GM20431 (cell line): Measurements from ENCODE around the gene MFSD6.
"Not testable (repeated sequence)": the region's sequence is repeated elsewhere in the genome, so short reads cannot be mapped to it uniquely, and the experiment has no call there.

Experiments used
- in situ Hi-C: fragments of 300-500 bp; cut with MseI, MboI; formaldehyde crosslinking; loops from one replicate; pipeline ENCODE4 v1.15.0; 2020; ENCODE audit warnings: low sequenced_read_pairs; ENCODE audit not compliant: unreplicated experiment

The MFSD6 gene

DNA sequence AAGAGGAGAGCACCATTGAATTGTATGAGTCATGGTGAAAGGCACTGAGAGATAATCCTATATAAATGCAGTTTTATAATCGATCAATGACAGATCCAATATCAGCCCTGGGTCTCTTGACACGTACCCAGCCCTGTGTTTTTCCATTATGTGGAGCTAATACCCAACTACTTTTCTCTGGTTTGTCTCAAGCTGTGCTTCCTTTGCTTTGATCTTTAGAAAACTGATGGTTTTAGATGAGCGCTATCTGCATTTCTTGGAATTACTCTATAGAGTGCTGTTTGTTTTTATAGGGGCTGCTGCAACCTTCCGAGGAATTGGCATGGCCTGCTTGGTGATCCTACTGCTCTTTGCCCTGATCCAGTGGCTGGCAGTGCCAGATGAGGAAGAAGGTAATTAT is 81.3 kb downstream of the MFSD6 start:
- in situ Hi-C loops, result no loop called here

DNA sequence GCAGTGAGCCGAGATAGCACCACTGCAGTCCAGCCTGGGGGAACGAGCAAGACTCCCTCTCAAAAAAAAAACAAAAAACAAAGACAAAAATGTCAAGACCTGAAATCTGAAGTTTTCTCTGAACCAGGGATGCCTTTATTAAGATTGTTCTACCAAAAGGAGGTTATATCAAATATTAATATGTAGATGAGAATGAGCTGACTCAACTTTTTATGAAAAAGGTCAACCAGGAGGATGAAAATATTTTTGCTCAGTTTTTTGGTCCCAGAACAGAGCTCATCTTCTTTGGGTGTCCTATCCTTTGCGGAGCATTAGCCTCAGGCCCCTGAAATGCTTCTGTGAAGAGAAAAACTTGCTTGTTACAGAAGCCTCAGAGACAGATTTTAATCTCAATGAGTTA is 82.3 kb downstream of the MFSD6 start:
- in situ Hi-C loops, result no loop called here

DNA sequence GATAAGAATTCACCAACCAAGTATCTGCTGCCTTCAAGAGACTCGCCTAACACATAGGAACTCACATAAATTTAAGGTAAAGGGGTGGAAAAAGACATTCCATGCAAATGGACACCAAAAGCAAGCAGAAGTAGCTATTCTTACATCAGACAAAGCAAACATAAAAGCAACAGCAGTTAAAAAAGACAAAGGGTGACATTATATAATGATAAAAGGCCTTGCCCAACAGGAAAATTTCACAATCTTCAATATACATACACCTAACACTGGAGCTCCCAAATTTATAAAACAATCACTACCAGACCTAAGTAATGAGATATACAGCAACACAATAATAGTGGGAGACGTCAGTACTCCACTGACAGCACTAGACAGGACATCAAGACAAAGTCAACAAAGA is 84.9 kb downstream of the MFSD6 start:
- in situ Hi-C loops, result no loop called here

DNA sequence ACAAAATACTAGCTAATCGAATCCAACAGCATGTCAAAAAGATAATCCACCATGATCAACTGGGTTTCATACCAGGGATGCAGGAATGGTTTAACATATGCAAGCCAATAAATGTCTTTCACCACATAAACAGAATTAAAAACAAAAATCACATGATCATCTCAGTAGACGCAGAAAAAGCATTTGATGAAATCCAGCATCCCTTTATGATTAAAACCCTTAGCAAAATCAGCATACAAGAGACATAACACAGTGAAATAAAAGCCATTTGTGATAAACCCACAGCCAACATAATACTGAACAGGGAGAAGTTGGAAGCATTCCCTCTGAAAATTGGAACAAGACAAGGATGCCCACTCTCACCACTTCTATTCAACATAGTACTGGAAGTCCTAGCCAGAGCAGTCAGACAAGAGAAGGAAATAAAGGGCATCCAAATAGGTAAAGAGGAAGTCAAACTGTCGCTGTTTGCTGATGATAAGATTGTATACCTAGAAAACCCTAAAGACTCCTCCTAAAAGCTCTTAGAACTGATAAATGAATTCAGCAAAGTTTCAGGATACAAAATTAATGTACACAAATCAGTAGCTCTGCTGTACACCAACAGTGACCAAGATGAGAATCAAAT is 86.6 kb downstream of the MFSD6 start:
- in situ Hi-C loops, result not testable (repeated sequence)

DNA sequence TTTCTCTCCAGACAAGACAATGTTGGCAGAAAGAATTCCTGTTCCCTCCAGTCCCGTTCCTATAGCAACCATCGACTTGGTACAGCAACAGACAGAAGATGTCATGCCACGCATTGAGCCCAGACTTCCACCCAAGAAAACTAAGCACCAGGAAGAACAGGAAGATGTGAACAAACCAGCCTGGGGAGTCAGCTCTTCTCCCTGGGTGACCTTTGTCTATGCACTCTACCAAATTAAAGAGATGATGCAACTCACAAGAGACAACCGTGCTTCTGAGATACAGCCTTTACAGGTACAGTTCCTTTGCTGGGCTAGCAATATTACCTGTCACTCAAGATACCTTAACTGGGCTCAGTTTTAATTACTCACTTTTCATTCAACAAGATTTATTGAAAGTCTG is 89.3 kb downstream of the MFSD6 start:
- in situ Hi-C loops, result no loop called here

DNA sequence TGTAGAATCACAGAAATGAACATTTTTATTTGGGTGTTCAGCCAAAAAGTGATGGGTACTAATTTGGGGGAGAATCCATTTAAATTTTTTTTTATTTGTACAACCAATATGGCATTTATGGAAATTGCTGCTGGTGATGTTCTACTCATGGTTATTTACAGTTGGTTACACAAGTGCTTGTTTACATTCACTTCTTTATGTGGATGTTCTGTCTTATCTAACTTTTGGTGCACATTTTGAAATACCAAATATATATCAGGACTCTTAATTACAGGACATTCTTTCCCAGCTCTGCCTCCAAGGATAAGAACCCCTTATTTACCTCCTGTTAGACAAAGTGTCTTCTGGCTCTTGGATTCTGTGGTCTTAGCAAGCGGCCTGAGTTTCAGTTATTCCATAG is 91.1 kb downstream of the MFSD6 start:
- in situ Hi-C loops, result no loop called here

DNA sequence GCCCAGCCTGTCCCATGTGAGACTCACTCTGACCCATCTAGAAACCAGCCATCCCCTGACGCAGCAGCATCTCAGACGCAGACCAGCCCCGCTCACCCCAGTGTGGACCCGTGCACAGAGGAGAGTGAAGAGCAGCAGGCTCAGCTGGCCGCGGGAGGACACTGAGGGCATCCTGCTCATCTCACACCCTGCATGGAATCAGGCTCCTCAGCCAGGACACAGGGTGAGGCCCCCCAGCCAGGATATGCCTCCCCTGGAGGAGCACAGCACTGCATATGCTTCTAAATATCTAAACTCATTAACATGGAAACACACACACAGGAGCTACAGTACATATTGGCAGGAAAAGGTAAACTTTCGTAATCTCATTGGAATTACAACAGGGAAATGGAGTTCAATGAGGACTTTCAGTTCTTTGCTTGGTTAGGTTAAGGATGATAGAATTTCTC is 91.9 kb downstream of the MFSD6 start:
- in situ Hi-C loops, result no loop called here

DNA sequence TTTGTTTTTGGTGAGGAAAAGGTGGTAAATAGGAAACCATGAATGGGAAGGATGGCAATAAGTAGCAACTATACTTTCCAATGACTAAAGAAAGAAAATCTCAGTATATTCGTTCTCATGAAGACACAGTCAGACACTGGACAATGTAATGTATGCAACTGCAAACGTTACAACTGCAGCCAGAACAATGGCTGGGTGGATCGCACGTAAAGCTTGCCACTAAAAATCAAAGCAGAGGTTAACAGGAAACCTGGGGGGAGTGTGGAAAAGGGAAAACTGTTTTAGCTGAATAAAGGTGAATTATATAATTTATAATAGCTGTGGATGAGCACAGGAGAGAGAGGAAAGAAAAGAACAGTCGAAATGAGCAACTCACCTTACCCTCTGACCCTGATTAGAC is 93.1 kb downstream of the MFSD6 start:
- in situ Hi-C loops, result no loop called here

DNA sequence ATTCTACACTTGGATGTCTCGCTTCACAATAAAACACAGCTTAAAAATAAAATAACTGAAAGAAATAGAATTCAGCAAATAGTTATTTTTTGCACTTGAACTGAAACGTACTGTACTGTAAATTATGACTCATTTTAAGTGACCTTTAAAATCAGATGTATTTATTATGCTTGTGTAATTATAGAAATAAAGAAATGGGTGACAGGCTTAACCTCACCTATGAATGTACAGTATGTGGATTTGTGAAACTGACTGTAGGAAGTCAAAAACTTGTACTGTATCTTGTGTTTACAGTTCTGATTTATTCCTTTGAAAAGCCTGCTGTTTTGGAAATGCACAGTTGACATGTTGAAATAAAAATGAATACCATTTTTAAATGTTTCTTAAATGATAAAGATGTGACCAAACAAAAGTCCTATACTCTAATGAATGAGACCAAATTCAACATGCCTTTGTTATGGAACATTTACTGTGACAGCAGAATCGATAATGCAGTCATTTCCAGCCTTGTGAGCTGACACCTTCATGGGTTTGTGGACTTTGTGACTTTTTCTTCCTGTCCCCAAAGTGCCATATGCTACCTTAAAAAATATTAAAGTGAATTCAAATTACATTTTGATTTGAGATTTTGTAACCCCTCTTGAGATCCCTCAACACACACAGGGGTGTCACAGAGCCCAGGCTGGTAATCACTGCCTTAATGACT is 93.7 kb downstream of the MFSD6 start:
- in situ Hi-C loops, result no loop called here

DNA sequence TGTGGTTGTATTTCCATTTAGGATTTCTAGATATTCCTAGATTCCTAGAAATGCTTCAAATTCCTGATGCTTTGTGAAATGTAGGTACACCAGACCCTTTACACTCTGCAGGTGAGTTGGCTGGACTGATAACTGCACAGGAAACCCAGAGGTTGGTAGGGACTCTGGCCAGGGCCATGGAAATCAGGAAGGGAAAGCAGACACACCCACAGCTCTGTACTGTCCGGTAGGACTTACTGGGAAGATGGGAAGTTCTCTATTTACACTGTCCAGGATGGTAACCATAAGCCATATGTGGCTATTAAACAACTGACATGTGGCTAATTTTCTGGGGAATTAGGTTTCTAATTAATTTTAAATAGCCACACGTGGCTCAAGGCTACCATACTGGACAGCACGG is 94.9 kb downstream of the MFSD6 start:
- in situ Hi-C loops, result no loop called here

DNA sequence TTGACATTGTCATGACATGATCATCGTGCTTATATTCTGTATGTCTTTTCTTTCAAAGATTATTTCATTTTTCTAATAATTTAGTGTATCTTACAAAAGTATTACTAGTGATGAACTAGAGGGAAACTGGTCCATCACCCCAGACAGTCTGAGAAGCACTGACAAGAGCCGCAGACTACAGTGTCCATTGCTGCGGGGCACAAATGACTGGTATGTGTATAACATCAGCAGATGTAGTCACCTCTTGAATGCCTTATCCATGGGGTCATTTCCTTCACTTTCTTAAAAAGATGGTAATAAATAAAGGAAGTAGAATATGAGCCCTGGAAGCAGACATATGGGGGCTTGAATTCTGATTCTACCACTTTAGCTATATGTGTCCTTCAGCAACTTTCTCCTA is 96.8 kb downstream of the MFSD6 start:
- in situ Hi-C loops, result no loop called here

DNA sequence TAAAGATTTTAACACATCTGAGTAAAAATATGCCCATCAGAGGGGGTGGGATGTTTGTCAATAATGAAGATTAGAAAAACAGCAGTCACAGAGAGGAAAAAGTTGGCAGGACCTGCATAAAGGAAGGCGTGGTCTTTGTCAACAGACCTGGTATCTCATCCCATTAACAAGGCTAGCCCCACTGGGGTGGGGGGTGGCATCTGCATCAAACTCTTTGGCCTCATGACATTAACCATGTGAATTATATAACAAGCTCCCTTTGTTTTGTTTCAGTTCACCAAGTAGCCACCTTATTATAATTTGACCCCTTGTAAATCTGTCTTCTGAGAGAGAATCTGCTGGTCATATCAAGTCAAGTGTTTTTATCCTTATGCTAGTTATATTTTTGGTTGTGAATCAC is 97.5 kb downstream of the MFSD6 start:
- in situ Hi-C loops, result no loop called here

DNA sequence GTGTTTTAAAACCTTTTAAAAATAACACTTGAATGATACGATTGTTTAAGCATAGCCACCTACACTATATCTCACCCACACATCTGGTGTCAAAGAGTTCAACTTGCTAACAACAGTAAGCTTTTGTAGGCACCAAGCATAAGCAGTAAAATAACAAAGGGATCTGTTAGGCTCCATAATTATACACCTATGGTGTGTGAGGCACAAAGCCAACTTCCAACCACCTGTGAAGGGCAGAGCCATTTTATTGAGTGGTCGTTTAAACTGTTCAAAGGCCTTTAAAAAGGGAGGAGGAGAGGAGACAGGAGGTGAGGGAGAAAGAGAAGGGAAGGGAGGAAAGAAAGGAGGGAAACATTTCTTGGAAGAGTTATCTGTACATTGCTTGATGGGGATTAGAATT is 98.5 kb downstream of the MFSD6 start:
- in situ Hi-C loops, result no loop called here

DNA sequence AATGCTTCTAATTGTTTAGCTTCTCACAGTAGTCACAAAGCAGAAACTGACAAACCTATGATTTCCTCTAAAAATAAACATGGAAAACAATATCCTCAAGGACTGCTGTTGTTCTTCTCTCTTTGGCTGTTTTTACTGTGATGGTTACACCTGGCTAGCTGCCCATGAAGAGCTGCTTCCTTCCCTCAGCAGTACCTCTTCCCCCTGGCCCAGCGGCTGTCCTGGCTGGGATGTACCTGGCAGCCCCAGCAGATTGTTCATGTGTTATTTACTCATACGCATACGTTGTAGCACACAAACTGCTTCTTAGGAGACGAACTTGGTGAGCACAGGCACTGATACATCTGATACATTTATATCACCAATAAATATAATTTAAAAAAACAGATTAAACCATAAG is 99.0 kb downstream of the MFSD6 start:
- in situ Hi-C loops, result no loop called here

DNA sequence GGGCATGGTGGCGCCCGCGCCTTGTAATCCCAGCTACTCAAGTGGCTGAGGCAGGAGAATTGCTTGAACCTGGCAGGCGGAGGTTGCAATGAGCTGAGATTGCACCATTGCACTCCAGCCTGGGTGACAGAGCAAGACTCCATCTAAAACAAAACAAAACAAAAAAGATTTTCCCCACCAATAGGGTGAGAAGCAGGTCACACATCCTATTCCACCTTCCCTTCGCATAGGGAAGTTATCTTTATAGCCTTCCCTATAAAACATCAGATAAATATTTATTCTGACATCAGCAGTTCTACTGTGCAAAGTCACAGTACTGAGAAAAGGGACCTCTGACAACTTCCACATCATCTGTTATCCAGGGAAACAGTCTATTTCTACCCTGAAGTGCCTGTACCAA is 101.7 kb downstream of the MFSD6 start:
- in situ Hi-C loops, result not testable (repeated sequence)

DNA sequence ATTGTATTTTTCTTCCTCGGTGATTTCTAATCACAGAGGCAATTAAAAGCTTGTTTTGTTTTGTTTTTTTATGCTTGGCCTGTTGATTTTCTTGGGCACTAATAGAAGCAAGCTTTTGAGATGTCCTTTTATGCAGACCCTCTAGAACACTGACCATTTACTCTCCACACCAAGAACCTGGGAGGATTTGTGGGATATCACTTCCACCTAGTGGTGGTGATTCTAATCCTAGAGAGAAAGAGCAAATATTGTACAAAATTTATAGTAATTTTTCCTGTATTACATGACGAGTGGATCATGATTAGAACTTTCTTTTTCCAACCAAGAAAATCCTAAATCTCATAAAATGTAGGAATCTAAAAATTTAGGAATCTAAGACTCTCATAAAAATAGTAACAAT is 102.9 kb downstream of the MFSD6 start:
- in situ Hi-C loops, result no loop called here

DNA sequence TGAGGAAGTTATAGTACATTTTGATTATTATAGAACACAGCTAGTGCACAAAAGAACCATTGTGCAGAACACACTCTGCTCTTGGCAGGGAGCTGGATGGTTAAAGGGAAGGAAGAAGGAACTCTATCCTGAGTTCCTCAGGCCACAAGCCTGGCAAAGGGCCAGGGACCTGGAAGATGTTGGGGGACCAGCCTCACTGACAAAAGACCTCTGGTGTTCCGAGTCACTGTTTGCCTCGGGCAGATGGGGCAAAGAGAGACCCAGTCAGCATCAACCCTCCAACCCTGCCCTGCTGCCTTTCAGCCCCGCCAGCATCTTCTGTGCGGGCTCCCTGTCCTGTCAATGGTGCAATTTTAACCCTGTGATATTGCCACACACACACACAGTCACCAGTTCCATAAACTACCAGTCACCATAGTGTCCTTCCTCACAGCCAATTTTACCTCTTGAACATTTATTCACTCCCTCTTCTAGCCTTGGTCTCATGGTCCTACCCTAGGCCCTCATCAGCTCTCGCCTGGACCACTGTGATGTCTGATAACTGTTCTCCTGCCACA is 104.5 kb downstream of the MFSD6 start:
- in situ Hi-C loops, result no loop called here

DNA sequence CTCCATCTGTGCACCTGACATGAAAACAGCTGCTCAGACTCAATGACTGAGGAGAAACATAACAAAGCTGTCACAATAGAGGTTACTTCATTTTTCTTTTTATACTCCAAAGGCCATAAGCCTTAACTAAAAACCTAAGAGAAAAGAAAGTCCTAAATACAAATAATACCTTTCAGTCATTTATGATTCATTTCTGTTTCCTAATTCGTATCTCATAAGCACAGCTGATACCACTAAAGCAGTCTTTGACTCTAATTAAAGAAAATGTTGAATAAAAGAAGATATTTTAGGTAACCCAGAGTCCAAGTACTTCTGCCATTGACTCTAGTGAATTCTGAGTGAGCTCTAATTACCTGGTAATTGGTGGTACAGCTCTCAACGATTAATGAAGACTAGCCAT is 105.7 kb downstream of the MFSD6 start:
- in situ Hi-C loops, result no loop called here

DNA sequence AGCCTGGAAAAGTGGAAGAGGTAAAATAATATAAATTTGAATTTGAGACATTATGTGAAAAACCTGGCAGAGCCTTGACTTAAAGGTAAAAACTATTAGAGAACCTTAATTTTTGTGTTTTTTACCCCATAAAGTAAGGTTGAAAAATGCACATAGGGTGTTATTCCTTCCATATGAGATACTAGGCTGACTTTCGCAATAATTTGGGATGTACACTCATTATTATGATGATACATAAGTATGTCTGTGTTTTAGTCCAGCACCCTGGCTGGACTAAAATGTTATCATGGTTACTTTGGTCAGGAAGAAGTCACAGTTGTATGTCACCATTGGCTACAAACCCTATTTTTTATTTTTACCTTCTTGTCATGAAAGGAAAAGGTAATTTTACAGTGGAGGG is 106.5 kb downstream of the MFSD6 start:
- in situ Hi-C loops, result no loop called here

DNA sequence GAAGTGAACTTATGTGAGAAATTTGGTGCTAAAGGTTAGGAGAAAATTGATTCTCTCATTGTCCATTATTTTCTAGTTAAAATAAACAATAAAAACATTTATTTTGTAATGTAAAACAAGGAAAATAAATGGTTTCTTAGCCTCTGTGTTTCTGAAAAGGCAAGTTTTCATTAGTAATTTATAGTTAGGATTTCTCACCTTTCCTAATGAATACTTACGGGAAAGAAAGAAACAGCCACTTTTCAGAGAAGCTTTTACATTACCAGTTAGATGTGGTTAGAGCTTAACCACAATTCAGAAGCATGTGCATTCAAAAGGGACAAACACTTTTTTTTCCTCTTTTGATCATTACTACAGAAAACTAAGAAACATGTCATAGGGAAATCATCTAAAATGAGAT is 107.5 kb downstream of the MFSD6 start:
- in situ Hi-C loops, result no loop called here

DNA sequence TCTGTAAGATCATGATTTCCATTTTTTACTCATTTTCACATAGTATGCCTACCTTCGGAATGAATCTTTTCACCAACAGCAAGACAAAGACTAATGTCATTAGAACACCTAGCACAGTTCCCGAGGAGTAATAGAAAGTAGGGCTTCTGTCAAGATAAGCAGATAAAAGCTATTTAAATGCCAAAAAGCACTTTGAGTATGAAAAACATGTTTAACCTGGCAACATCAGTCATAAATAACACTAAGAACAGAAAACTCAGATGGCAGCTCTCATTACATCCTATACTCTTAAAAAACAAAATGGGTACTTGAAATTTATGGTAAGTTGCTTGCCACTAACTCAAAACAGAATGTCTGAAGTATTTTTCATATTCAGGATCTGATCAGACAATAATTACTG is 109.3 kb downstream of the MFSD6 start:
- in situ Hi-C loops, result no loop called here
